Amniotic epithelial cell (primary cell): Measurements from ENCODE around the gene POU6F2.

ENCODE experiments used
- DNase-seq: peaks from one replicate; pipeline ENCODE4 v3.0.0-alpha.2; 2010; ENCODE audit warnings: low read depth

Gene POU6F2

DNA sequence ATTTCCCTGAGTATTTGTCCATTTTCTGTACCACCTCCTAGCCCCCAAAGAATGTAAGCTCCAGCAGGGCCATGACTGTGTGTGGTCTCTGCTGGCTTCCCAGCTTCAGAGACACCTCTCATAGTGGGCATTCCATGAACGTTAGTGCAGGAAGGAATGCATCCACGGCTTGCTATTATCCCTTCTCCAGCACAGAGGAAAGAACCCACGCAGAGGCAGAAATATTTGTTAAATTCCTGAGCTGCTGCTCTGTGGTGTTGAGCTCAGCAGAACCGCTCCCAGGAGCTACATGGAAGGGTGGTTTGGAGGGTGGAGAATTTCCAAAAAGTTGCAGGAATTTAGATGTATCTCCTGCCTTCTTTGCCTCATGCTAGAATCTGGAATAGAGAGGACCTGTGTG is 275.2 kb downstream of the POU6F2 start:
- DNase-seq: no peak

DNA sequence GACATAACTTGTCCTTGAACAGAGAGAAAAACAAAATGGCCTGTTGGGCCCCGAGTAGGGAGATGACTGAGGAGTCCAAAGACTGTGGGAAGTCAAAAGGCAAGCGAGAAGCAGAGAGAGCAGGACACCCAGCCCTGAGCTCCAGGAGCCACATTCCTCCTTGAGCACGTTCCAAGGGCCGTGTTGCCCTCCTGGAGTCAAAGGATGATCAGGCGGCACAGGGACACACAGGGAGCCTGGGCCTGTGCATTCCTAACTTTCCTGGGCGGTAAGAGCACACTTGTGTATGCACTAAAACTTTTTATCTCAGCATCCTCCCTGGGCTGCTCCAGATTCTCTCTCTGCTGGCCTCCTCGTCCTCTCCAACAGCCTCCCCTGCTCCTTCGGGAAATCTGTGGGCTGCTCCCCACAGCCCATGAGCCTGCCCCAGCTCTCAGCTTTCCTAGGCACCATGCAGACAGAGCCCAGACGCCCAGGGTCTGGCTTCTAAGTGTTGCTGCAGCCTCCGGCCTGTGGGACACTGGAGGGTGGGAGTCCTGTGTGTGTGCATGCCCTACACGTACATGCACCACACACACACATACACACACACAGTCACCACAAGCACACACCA is 281.8 kb downstream of the POU6F2 start:
- DNase-seq: no peak

DNA sequence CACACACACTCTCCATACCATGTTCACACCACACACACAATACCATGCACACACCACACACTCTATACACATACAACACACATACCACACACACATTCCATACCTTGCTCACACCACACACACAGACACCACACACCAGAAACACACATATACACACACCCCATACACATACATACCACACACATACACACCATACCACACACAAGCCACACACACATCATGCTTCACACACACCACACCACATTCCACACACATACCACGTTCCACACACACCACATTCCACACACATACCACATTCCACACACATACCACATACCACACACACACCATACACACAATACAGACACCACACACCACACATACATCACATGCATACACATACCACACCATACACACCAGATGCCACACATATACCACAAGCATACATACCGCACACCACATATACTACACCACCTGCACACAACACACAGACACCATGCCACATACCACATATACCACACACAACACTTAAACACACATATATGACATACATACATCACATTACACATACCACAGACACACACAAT is 282.7 kb downstream of the POU6F2 start:
- no peak for DNase-seq

DNA sequence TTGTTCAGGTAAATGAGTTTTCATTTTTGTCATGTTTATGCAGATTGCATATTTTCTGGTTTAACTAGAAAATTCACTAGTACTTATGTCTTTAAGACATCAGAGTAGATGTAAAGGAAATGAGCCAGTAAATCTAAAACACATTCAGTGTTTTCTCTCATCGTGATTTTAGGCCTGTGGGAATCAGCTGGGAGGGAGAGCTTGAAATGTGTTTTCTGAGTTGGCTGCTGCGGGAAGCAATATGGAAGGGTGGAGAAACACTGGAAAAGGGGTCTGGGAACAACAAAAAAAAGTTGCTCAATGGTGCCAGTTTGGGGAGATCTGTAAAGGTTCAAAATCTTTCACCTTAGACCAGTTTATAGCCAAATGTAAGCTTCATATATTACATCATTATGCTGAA is 284.1 kb downstream of the POU6F2 start:
- DNase-seq: no peak

DNA sequence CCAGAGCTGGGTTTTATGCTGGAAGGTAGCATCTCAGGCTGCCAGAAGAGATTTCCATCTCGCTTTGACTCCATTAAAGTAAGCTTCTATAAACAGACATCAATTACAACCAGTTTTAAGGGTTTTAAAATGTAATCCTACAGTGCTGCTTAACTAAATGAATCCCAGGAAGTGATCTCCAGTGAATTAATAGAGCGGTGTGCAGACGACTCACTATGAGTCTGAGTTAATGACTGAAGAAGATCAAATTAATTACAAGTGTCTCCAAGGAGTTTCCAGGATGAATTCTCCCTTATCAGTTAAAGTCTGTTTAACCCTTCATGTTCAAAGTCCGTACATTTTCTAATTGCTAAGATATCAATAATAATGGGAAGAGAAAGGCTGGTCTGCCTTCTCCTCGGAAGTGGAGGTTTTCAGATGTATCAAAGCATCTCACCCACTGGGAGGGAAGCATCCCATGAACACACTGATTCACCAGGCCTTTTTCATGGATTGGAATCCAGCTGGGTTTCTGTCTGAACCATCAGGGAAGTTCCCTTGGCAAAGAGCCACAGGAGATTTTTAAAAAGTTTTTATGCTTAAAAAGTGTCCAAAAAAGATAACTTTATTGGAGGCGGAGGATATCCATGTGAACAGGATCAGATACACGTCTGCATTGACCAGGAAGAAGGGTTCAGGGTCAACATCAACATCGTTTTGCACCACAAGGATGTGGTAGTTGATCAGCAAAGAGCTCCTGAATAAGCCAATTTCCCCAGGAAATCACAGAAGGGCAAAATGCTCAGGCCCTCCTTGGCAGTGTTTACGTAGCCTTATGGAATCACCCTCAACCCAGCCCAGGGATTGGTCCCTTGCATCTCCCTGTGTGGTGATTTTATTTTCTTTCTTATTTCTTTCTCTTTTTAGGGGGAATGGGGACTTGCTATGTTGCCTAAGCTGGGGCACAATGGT is 288.2 kb downstream of the POU6F2 start:
- DNase-seq: no peak

DNA sequence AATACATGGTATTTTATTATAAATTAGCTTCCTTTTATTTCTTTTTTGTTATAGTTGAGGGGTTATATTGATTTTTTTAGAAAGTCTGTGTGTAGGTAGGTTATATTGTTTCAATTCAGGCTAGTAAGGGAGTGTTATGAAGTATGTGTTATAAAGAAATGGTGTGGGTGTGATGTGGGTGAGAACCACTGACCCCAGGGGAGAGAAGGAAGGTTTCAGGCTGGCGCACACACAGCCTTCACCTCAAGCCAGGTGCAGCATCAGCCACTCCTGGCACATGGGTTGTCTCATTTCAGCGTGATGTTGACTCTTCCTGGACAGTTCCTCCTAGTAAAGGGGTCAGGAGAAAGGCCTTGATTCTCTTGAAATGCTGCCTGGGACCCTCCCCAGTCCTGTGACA is 291.3 kb downstream of the POU6F2 start:
- no peak for DNase-seq

DNA sequence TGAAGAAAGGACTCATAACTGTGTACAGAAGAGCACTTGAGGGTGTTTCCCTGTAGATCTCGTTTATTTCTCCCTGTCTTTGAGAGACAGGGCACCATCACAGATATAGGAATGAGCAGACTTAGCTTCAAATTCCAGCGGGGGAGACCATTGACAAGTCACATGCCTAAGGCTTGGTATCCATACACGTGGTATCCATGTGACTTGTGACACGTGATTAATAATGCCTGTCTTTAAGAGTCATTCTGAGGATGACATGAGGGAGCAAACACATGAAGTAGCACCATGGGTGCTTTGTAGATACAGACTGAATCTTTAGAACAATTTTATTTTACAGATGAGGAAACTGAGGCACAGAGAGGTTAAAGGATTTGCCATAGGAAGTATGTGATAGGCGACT is 292.3 kb downstream of the POU6F2 start:
- no peak for DNase-seq

DNA sequence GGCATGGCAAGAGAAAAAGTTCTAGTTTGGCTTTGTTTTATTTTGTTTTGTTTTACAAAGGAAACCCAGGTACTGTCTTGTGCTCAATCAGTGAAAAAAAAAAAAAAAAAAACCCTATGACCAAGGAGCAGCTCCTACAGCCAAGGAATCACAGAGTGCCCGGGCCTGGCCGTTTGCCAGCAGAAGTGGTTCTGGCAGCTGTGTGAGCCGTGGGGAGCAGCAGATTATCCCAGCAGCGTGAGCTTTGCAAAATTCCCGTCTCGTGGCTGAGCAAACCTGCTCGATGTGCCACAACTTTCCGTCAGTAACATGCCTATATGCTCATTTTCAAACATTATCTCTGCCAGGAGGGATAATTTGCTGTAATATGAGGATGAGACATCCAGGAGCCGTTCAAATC is 293.7 kb downstream of the POU6F2 start:
- DNase-seq: no peak

DNA sequence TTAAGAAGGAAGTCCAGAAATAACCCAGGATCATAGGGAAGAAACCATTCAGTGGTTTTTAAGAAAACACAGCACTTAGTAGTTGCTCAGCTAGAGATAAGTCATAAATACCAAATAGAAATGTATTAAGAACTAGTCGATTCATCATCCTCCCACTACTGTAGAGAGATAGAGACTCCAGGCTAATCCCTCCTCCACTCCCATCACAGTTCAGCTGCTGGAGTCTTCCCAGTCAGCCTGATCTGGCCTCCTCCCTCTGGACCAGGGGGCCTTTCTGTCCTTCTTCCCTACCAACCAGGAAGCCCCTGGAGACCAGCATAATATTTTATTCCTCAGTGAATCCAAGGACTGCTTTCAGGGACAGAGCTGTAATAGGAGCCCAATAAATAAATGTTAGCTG is 294.4 kb downstream of the POU6F2 start:
- DNase-seq: no peak

DNA sequence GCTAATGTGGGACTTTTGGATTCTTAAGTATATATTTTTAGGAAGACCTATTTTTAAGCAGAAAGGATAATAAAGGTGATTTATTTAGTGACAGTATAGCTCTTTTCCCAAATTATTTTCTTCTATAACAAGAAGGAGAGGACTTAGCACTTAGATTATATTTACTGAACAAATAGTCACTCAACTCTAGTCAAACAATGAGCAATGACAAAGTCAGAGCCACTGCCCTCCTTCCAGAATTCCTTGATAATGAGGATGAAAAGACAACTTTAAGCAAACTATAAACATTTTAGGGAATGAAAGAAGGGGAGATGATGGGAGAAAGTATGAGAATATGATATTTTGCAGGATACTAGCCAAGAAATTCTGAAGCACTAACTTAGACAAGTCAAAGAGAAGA is 295.0 kb downstream of the POU6F2 start:
- DNase-seq: no peak

DNA sequence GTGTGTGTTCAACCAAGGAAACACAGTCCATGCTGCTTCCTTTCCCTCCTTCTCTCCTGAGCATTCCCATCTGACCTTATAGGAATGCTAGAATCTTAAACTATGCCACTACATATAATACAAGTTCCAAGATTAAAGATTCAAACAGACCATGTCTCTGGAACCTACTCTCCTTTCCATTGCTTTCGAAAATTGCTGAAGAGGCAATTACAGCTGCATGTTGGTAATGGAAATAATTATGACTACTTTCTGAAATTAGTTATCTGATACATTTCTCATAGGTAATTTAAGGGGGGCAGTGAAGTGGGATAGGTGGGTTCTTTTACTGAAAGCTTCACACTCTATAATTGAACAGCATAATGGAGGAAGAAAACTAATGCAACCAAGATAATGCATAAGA is 302.6 kb downstream of the POU6F2 start:
- DNase-seq: no peak

DNA sequence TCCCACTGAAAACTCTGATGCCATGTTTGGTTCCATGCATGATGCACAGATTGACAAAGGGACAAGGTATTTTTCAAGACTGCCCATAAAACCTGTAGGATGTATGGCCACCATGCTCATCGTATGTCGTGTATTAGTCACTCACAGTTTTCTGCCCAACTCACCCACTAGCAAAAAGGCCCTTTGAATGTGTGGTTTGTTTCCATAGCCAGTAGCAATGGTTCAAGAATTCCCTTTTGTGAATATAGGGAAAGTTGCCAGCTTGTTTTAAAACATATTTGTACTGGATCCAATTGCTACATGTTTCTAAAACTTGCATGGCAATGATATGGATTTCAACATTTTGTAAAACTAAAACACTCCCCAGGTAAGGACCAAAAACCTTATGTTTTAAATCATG is 307.5 kb downstream of the POU6F2 start:
- no peak for DNase-seq

DNA sequence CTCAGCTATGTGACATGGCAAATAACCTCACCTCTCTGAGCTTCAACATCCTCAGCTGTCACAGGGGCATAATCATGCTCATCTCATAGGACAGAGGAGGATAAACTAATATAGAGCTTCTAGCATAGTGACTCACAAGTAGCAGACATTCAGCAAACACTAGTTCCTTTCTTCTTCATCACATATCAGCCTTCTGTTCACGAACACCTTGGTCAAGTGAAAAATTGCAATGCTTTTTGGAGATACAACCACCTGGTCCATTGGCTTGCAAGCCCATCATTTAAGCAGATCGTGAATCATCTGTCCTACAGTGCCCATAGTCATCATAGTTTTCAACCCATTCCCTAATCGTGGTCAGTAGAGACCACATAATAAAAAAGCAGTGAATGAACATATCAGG is 310.6 kb downstream of the POU6F2 start:
- DNase-seq: no peak

DNA sequence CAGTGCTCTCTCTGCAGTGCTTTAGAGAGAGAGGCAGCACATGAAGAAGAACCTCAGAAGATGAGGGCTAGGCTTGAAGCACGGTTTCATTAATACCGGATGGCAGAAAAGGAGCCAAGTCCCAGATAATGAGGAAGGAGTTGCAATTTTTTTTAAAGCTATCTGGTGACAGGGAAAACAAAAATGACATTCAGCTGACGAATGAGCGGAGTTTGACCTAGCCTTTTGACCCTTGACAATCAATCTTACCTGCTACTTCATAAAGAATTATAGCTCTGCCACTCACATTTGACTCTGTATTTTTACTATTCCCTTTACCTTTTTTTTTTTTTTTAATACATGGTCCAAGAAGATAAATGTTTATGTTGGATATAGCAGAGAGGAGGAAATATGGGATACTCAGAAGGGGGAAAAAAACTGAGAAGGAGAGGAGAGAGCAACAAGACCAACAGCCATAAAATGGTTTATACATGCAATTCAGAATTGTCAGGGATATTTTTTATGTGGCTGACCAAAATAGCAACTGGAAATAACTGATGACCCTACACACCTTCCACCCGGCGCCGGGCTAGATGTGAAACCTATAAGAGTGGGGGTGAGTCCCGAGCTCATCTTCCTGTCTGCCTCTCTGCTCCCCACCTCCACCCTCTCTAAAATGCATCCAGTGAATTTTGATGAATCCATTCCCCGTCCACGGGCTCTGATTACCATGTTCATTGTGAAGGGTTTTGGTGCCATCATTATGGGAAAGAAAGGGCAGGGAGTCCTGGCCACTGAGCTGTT is 314.1 kb downstream of the POU6F2 start:
- no peak for DNase-seq

DNA sequence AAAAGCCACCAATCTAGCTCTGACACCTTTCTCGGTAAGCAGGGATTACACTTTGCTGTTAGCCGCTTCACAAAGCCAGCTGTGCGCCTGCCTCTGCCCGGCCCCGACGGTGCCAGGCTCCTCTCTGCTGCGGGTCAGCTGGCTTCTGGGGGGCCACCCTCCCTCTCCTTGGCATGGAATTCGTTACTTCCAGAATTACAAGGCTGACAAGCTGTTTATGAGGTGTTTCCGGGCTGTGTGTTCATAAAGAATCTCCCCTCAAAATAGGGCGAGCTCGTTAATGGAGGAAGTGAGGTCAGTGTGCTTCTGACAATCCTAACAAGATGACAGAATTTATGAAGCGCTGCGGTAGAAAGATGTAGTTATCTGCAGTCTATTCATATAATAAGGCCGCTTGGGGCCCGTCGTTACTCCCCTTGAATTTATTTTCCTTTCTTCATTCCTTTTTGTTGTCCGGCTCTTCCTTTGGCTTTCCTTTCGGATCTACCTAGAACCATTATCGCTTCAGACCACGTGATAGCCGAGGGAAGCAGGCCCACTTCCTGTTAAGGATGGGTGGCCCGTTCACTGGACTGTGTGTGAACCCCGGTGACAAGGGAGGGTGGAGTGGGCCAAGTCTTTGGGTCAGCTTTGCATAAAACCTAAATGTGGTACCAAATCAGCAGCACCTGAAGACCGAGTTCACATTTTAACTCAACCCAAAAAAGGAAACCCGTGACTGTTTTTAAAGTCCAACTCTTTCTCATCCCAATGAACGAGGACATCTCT is 315.5 kb downstream of the POU6F2 start:
- no peak for DNase-seq

DNA sequence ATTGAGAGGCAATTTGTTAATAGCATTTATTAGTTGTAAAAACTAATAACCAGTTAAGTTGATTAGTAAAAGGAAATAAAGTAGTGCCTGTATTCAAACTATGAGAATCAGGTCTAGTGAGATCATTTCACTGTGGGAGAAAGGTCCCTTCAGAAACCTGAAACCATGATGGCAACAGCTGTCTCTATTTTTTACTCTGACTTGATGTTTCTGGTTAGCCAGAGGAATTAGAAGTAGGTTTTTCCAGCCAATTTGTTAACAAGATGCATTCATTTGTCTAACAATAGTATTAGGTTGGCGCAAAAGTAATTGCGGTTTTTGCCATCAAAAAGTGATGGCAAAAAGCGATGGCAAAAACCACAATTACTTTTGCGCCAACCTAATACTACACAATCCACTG is 316.3 kb downstream of the POU6F2 start:
- DNase-seq: no peak

DNA sequence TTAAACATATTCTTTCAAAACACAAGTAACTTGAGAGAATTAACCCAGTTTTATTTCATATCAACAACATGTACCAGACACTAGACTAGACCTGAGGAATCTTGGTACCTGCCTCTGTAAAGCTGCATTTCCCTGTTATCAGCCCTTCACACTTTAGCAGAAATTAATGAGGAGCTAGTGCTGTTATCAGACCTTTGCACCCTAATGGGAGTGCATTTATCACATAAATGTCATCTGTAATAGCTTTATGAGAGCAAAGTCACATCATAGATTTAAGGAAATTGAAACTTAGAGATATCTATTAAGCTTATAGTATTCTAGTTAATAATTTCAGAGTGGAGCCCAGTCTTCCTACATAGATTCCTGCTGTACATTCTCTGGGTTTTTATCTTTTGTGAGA is 318.1 kb downstream of the POU6F2 start:
- no peak for DNase-seq

DNA sequence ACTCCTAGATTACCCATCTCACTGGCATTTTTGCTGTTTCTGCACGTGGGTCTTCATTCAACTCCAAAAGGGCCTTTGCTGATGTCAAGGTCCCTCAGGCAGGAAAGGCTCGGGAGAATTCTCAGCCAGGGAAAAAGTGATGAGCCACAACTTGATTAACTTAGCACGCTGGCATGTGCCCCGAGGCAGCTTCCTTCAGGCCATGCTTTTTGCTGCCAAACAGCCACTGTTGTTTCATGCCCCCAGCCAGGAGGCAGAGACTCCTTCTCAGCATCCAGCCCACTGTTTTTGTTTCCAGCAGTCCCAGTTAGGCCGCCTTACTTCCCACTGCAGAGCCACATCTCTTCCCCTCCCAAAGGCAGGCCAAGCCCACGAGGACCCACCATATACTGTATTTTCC is 322.0 kb downstream of the POU6F2 start:
- no peak for DNase-seq

DNA sequence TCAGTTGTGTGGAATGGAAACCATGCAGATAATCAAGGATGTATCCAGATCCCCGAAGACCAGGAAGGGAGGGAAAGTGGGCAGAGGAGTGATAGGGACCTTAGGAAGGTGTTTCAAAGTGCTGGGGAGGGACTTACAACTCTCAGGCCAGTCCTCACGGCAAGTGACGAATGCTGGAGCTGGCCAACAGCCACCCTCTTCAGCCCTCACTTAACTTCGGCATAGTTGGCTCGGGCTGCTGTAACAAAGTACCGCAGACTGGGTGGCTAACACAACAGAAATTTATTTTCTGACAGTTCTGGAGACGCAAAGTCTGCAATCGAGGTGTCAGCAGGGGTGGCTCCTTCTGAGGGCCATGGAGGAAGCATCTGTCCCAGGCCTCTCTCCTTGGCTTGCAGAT is 322.6 kb downstream of the POU6F2 start:
- DNase-seq: no peak

DNA sequence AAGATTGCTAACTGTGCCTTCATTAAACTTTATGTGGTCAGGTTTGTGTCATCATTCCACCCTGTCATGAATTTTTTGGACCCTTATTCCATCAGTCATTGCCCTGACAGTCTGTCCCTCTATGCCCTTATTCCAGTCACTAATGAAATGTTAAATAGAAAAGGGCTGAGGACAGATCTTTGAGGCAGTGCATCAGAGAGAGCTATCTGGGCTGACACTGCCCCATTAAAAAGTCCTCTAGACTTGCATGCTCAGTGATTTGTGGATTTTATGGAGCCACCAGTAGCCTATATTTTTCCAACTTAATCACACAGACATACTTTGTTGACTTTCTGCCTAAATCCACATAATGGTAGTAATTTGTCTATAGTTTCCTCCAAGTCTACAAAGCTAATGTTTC is 323.8 kb downstream of the POU6F2 start:
- no peak for DNase-seq

DNA sequence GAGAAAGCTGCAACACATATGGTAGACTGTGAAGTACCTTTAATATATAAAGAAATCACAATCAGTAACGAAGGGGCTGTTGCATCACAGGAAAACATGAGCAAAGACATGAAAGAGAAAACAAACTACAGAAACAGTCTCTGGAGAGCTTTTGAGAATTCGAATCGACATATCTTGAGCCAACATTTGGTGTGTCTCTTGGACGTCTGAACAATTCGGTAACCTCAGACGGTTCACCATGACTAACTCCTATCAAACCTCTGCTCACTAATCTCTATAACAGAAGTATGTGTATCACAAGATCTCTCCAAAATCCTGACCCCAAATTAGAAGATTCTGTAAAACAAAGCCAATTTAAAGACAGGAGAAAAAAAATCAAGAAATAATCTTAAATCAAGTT is 326.5 kb downstream of the POU6F2 start:
- no peak for DNase-seq
